GM12872 (cell line): ENCODE data around the gene STARD13.

Experiments used
- TF ChIP-seq, protein P1 (sequence below): IDR thresholded peaks from 3 replicates; pipeline ENCODE4 v1.5.1; 2011; ENCODE audit warnings: low read depth, mild to moderate bottlenecking, low read length, moderate library complexity; ENCODE audit not compliant: insufficient read depth

STARD13 gene

DNA sequence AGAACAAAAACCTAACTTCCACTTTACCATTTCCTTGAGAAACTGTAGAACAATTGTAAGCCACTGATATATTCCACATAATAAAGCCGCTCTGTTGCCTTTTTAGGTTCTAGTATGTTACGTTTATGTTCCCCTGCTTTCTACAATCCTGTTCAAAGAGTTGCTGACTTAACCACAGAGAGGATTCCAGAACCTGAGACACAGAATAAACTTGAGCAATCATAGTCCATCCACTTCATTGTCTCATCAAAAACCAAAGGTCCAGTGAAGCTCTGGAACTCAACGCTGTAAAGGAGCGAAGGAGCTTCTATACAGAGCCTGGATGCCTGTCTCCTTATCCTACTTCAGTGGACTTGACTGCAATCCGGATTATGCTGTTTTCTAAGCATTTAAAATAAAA is 4.6 kb downstream of the STARD13 start:
- TF ChIP-seq, protein P1, sequence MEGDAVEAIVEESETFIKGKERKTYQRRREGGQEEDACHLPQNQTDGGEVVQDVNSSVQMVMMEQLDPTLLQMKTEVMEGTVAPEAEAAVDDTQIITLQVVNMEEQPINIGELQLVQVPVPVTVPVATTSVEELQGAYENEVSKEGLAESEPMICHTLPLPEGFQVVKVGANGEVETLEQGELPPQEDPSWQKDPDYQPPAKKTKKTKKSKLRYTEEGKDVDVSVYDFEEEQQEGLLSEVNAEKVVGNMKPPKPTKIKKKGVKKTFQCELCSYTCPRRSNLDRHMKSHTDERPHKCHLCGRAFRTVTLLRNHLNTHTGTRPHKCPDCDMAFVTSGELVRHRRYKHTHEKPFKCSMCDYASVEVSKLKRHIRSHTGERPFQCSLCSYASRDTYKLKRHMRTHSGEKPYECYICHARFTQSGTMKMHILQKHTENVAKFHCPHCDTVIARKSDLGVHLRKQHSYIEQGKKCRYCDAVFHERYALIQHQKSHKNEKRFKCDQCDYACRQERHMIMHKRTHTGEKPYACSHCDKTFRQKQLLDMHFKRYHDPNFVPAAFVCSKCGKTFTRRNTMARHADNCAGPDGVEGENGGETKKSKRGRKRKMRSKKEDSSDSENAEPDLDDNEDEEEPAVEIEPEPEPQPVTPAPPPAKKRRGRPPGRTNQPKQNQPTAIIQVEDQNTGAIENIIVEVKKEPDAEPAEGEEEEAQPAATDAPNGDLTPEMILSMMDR, result no peak

DNA sequence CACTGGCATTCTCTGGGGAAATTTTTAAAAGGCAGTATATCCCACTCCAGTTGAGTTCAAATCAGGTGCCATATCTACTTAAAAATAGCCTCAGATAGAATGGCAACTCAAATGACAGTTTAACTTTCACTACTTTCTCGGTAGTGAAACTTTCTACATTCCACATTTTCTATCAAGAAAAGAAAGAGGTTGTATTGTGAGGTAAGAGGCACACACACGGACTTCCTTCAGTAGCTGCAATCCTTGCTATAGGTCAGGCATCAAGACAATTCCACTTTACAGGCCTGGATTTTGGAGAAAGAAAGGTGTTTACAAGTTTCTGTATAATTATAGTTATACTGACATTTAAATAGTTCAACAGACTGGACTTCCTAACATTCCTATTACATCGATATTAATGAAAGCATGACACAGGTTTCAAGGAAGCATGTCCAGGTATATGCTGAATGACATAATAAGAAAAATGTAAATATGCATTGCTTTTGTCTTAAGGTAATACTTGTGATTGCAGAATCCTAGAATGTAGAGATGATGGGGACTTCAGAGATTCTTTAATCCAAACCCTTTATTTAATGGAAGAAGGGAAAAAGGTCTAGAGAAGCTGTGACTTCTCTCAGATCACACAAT is 5.2 kb downstream of the STARD13 start:
- TF ChIP-seq, protein P1, result no peak

DNA sequence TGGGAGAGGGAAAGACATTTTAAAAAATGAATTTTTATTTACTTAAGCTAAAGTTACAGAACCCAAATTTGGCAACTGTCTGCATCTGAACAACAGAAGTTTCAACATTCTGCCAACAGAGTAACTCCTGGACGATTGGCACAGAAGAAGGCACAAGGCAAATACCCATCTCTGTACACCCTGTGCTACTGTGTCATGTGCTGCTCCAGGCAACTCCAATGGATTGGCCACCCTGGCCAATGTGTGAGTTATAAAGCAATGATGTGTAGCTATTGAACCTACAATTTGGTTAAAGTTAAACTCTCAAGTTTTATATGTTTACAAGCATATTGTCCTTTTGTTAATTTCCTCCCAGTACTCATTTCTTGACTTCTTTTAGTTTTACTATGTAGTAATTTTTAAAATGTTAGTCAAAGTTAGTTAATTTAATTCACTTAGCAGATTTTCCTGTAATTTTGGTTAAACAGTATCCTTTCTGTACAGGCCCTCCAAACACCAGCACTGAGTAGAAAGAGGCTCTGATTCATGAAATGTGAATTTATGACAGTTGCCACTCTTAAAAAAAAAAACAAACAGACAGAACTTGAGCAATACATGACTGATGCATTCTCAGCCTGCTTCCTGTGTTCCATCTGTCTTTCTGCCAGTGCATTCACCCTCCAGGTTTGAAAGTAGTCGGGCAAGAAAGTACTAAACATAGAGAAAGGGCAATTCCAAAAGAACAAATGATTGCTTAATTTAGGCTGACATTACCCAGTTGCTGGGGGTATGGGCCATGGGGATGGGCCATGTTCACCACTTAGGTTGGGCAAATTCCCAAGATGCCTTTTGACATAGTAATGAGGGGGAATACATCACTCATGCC is 5.9 kb downstream of the STARD13 start:
- TF ChIP-seq, protein P1, result no peak

DNA sequence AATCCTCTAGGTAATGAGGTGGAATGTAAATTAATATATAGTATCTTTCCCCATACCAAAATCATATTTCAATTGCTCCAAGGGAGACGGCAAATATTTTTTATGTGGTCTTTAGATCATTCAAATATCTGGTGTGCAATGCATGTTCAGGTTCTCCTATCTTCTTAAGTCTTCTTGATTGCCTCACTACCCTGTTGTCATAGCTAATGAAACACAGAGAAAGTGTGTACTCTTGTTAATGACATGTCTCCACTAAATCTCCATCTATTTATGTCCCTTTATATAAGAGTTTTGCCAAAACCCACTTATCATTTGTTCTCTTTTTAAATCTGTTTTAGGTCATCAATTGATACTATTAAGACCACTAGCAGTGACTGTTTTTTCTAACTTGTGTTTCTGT is 6.6 kb downstream of the STARD13 start:
- TF ChIP-seq, protein P1, result no peak

DNA sequence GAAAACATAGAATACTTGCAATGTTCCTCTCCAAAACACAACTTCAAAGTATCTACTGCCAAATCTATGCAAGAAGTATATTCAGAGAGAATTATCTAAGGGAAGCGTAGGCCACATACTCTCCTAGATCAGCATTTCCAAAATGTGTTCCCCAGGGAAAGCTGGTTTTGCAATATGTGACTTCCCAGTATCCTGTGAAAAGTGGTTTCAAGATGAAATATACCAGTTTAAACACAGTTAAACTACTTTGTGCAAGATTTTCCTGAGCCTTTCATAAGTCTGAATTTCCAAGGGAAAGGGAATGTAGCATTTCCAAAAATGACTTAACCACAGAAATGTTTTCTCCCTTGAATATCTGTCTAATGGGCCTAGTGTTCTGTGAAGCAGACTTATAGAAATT is 7.6 kb downstream of the STARD13 start:
- TF ChIP-seq, protein P1, result no peak

DNA sequence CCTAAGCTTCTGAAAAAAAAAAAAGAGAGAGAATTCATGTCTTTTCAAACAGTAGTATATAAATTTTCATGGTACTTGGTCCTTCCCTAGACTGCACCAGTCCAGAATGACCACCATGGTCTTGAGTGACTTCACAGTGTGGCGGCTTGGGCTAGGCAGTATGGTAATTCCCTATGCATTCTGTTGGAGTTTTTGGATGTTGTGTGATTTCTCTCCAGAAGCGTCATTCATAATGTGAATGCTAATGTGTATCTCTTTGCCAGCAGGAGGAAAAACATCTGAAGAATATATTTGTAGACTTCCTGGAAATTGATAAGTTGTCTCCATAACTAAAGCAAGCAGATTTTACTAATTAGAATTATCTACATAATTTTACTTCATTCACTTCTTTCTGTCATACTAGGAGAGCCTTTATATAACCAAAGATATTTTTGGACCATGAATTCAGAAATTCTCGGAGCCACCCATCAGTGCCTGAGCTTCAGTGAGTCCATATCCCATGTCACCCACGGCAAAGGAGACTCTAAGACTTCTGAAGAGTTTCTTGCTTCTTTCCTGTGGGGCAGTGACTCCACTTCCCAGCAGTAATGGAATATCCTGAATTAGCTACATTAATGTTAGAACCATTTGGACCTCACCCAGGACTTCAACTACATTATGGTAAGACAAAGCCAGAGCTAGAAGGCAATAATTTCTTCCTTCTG is 8.4 kb downstream of the STARD13 start:
- TF ChIP-seq, protein P1, result no peak

DNA sequence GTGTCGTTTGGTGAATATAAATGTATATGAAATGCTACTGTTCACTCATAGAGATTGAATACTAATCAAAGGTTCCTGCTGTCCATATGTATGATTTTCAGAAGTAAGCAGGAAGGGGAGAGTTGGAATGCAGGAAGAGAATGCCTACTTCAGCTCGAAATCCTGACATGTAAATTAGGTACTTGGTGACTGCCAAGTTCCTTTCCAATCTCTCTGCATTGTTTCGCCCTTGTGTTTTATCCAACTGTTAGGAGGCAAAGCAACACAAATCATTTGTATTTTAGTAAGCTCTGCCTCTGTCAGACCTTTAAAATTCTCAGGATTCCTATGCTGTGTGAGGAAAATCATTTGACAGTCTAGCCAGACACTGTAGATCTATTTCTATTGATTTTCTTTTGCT is 9.0 kb downstream of the STARD13 start:
- TF ChIP-seq, protein P1, result no peak
